PC-9 (cell line): ENCODE measurements around the gene MAP3K7CL.

Experiments used
- CTCF ChIP-seq: fragments of 200-600 bp; sonication (generic); conservative IDR thresholded peaks from 2 replicates; pipeline ENCODE4 v1.6.1; 2017; ENCODE audit warnings: mixed run types, antibody characterized with exemption, mild to moderate bottlenecking, moderate library complexity
- EZH2 ChIP-seq: fragments of 200-600 bp; sonication (generic); IDR thresholded peaks from 2 replicates; pipeline ENCODE4 v1.8.0; 2017; ENCODE audit warnings: antibody characterized with exemption, low read depth

- TF ChIP-seq CTCF (no peak), EZH2 (no peak)
Observed at GRCh38 chr21:29212446-29212845, 82.0 kb downstream of the MAP3K7CL start.
